GM12801 (cell line): Measurements from ENCODE around the gene MOV10.

Source experiments
- CTCF ChIP-seq: IDR thresholded peaks from one replicate; pipeline ENCODE4 v1.5.1; 2011; ENCODE audit warnings: control low read depth; ENCODE audit not compliant: insufficient read length; ENCODE audit errors: extremely low read depth

MOV10 gene

GRCh38 chr1:112651205-112651604, 23.3 kb upstream of the MOV10 start:
- TF ChIP-seq CTCF: no peak

- no peak for TF ChIP-seq CTCF
Measured at GRCh38 chr1:112665857-112666256, 8.6 kb upstream of the MOV10 start.

- TF ChIP-seq CTCF: no peak
Measured at GRCh38 chr1:112666946-112667345, 7.5 kb upstream of the MOV10 start.

- TF ChIP-seq CTCF: no peak
Measured at GRCh38 chr1:112672009-112672408, 2.5 kb upstream of the MOV10 start.

- TF ChIP-seq CTCF: no peak
Measured at GRCh38 chr1:112672842-112673241, 1.6 kb upstream of the MOV10 start.

- TF ChIP-seq CTCF: no peak
Measured at GRCh38 chr1:112673592-112674439, 643 bp upstream of the MOV10 start.

- no peak for TF ChIP-seq CTCF
Measured at GRCh38 chr1:112674986-112675727, 698 bp downstream of the MOV10 start.
